T-helper 22 cell (primary cell): Measurements from ENCODE around the gene SLC2A1.
A peak's percentile ranks its signal among the peaks of the same experiment; 100 is the strongest.

ENCODE experiments used
- DNase-seq: peaks from one replicate; pipeline ENCODE4 v3.0.0-alpha.2; 2020; ENCODE audit warnings: low read depth

Gene SLC2A1

DNA sequence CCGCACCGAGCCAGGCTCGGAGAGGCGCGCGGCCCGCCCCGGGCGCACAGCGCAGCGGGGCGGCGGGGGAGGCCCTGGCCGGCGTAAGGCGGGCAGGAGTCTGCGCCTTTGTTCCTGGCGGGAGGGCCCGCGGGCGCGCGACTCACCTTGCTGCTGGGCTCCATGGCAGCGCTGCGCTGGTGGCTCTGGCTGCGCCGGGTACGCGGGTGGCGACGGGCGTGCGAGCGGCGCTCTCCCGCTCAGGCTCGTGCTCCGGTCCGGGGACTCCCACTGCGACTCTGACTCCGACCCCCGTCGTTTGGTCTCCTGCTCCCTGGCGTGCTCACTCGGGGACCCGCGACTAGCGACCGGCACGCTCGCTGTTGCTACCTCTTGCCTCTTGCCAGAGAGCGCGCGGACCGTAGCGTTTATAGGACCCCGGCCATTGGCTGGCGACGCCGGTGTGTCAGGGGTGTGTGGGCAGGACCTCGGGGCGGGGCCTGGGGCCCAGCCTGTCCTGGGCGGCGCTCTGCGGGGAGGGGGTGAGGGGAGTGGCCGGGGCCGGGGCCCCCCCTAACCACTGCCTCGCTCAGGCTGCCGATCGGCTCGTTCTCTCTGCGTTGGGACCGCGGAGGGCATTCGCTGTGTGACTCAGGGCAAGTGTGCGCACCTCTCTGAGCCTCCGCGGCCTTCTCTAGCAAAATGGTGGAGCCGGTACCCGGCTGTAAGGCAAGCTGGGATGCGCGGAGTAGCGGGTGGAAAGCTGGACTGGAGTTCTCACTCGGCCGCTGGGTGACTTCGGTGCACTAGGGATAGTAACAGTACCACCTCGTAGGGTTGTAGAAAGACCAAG is at the start of gene SLC2A1:
Gene SLC2A1 (minus strand): TSS at position 381 of the 832 bp plus-strand sequence. CDS start 217 bp downstream, at position 164.
- DNase-seq, result peak; percentile 94

DNA sequence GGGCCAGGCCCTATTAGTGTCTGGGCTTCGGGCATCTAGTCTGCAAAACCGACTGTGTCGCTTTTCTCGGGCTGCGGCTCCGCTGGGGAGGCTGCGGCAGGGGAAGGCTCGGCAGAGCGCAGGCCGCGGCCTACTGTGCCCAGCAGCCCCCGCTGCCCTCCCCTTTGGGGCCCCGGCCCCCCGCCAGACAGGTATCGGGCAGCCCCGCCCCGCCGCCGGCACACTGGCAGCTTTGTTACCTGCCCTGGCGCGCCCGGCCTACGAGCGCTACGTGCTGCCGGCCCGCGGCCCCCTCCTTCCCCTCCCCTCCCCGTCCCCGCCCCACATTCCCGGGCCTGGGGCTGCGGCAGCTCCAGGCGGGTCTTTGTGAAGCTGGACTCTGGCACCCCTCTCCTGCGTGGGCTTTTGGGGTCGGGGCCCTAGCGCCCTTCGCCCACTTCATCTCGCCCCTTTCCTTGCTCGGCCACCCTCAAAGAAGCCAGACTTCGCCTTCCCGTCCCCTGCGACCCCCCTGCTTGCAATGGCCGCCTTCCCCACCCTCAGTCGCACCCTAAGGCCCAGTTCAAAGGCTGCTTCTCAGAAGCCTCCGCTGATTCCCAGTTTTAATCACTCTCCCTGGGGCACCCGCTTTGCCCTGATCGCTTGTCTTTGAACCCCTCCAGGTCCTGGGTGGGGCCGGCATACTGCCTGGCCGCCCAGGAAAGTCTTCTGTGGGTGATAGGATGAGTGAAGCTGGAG is 48.9 kb upstream of the SLC2A1 start:
- DNase-seq, result no peak

DNA sequence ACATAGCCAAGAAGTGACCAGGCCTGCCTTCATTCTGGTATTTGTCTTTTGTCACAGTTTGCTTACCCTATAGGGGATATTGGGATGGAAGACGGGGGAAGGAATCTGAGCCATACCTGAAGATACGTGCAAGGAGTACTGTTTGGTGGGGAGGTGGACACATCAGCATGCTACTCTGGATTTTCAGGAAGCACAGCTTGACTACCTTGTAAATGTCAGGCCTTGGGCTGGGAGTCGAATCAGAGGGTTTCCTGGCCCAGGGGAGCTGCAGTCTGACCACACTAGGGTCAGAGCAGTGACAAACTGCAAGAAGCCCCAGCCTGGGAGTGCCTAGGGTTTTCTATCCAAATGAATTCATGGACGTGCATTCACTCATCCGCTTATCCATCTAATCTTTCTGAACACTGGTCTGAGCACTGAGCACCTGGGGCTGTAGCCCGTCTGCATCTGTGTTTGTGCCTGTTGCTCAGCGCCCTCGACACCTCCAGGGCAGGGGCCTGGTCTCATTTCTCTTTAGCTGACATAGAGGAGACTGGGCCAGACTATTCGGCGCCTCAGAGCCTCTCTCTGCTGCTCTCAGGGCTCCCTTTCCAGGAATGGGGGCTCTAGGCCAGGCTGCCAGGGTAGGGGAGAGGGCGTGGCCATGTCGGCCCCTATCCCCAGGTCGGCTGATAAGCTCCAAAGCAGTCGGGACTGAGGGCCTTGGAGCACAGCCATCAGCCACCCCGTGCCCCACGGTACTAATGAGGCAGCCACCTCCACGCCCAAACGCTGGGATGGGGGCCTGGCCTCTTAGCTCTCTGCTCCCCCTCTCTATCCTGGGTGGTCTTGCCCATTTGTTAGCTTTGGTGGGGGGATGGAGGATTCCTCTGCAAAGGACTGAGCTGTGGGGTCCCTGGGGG is 47.0 kb upstream of the SLC2A1 start:
- DNase-seq, result no peak

- no peak for DNase-seq
Observed at GRCh38 chr1:43004587-43005459, 46.2 kb upstream of the SLC2A1 start.

DNA sequence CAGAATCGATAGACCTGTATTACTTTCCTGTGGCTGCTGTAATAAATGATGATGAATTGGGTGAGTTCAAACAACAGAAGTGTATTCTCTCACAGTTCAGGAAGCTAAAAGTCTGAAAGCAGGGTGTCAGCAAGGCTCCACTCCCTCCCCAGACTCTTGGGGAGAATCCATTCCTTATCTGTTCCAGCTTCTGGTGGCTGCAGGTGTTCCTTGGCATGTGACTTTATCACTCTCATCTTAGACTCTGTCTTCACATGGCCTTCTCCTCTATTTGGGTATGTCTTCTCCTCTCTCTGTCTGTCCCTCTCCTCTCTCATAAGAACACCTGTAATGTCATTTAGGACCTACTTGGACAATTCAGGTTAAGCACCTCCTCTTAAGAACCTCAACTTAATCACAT is 44.1 kb upstream of the SLC2A1 start:
- no peak for DNase-seq

GRCh38 chr1:43002116-43002515 is 43.4 kb upstream of the SLC2A1 start:
- no peak for DNase-seq

DNA sequence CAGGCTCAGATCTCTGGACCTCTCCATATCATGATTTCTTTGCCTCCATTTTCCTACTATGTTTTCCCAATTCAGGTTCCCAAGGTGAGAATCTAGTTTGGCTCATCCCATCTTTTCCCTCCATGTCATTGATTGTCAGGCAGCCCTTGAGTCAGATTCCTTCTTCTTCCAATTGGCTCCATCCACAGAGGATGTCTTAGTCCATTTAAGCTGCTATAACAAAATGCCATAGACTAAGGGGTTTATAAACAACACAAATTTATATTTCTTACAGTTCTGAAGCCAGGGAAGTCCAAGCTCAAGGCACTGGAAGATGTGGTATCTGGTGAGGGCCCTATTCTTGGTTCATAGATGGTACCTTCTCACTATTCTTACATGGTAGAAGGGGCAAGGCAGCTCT is 42.8 kb upstream of the SLC2A1 start:
- no peak for DNase-seq

GRCh38 chr1:43000271-43000670 is 41.6 kb upstream of the SLC2A1 start:
- DNase-seq, result no peak

- DNase-seq, result no peak
Observed at GRCh38 chr1:42999308-42999707, 40.6 kb upstream of the SLC2A1 start.

DNA sequence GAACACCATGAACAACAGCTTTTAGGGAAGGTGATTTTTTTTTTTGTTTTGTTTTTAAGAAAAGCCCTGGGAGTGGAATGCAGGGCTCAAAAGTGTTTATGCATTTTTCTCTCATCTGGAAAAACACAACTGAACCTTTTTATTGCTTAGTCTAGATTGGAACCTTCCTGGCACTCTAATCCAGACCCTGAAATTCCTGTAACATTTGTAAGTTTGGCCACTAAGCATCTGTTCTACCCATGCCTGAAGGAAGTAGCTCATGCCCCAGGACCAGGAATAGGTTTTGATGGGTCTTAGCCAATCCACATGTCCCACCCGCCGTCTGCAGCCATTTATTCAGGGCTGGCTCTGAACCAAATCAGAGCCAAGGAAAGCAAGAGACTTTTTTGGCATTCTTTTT is 39.7 kb upstream of the SLC2A1 start:
- no peak for DNase-seq

DNA sequence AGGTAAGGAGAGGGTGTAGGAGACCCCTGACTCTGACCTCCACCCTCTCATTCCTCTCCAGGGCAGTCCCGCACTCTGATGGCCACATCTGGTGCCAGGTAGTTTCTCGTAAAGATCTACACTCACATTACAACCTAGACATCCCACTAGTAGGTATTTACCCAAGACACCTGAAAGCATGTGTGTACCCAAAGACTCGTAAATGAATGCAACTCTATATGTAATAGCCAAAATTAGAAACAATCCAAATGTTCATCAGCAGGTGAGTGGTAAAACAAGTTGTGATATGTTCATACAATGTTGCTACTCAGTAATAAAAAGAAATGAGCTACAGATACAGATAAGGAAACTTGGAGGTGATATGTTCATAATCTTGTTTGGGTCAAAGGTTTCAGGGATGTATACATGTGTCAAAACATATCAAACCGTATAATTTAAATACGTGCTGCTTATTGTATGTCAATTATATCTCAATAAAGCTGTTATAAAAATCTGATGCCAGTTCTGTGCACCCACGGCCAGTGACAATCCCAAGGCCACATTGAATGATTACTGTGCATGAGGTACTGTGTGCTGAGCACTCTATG is 37.8 kb upstream of the SLC2A1 start:
- no peak for DNase-seq

GRCh38 chr1:42993502-42994136 is 35.0 kb upstream of the SLC2A1 start:
- no peak for DNase-seq

GRCh38 chr1:42992054-42992571 is 33.4 kb upstream of the SLC2A1 start:
- no peak for DNase-seq

GRCh38 chr1:42990757-42991346 is 32.2 kb upstream of the SLC2A1 start:
- DNase-seq, result no peak

DNA sequence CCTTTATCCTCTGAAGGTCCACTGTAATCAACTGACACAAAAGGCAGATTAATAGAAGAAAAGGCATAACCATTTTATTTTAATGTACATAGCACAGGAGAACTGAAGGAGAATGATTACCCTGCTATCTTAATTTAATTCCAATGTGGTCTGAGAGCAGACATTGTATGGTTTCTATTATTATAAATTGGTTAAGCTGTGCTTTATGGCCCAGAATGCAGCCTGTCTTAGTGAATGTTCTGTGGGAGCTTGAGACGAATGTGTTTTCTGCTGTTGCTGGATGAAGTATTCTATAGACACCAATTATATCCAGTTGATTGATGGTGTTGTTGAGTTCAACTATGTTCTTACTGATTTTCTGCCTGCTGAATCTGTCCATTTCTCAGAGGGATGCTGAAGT is 25.0 kb upstream of the SLC2A1 start:
- DNase-seq, result no peak

DNA sequence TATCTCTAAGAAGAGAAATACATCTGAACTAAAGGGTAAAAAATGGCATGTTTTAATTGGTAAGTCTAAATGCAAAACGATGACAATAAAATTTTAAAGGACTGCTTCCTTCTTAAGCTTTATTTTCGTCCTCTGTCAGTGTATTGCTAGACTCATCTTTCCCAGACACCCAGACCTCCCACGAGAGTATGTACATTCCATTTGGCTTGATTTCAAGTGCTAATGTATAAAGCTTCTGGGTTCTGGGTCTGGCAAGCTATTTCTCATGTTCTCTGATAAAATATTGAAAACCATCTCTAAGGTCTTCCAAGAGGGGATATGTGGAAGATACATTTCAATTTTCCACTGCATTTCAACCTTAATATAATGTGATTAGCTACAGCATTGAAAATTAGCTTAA is 24.6 kb upstream of the SLC2A1 start:
- DNase-seq, result no peak

DNA sequence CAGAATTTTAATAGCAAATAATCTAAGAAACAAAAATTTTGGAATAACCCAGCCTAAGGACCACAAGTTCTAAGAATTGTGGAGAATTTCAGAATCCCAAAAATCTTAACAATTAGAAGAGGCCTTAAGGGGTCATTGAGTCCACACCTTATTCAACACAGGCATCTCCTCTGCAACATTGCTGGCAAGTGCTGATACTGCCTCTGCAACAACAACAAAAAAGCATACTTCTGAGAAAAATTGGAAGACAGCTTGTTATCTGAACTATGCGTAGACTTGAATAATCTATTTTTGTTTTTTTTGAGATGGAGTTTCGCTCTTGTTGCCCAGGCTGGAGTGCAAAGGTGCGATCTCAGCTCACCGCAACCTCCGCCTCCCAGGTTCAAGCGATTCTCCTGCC is 24.0 kb upstream of the SLC2A1 start:
- DNase-seq, result no peak

DNA sequence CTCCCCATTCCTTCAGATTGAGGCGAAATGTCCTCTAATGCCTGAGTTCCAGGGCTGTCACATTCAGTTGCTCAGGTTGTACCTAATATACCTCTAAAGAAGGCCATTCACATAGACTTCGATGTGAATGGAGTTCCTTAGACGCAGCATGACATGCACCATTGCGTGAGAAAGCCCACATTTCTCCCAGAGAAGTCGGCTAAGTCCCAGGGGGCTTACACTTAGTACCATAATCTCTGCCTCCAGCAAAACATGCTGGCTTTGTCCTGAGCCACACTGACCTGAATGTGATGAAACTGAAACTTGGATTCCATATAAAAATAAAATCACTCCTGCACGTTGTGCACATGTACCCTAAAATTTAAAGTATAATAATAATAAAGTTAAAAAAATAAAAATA is 23.2 kb upstream of the SLC2A1 start:
- DNase-seq, result no peak

DNA sequence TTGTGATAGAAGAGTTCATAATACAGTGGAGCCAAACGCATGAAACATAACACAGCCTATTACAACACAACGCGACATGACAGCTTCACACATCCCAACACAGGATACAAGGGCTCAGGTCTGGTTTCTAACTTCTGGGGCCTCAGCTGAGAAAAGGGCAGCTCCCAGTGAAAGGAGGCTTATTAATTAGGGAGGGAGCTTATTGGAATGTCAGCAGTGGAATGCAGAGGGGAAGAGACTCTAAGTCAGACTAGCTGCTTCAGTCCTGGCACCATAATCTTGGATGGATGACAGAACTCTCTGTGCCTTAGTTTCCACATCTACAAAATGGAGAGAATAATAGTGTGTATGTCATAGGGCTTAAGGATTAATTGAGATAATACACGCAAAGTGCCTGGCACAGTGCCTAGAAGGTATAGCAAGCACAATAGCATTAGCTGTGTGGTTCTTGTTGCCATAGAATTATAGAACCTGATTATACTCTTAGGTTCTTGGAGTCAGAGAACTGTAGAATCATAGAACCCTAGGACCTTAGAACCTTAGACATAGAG is 22.7 kb upstream of the SLC2A1 start:
- no peak for DNase-seq
